Heart right ventricle (tissue), 16 donors: ENCODE results near the gene KCNAB2. TPM values are rescaled to one million over a fixed set of nuclear protein-coding genes. Genes with fewer than 3 reads are reported as not detected.

ENCODE experiments used
- ATAC-seq, 8 donors: fragments of 200-7000 bp; cut with Tn5 transposase; one replicate each; pipeline ENCODE4 v1.9.1; 2020; ENCODE audit warnings: mild to moderate bottlenecking in 8 of 8, moderate library complexity in 8 of 8, moderate number of reproducible peaks in 1 of 8
- DNase-seq, 2 donors: peaks; one replicate each; pipeline ENCODE4 v3.0.0-alpha.2; 2020
- H3K27ac ChIP-seq, 10 donors: fragments of 200-600 bp; sonication (generic) in 2 of 10; one replicate each; pipeline versions ENCODE4 v1.5.0 to v1.8.0; 2020 to 2022; ENCODE audit warnings: mild to moderate bottlenecking in 3 of 10
- H3K27me3 ChIP-seq, 7 donors: fragments of 200-600 bp; one replicate each; pipeline ENCODE4 v1.8.0; 2021 to 2022; ENCODE audit warnings: mild to moderate bottlenecking in 2 of 7
- H3K36me3 ChIP-seq, 9 donors: fragments of 200-600 bp; sonication (generic) in 1 of 9; one replicate each; pipeline versions ENCODE4 v1.5.0 to v1.8.0; 2020 to 2022; ENCODE audit warnings: mild to moderate bottlenecking in 2 of 9
- H3K4me1 ChIP-seq, 9 donors: fragments of 200-600 bp; sonication (generic) in 1 of 9; one replicate each; pipeline versions ENCODE4 v1.5.0 to v1.8.0; 2020 to 2022; ENCODE audit warnings: mild to moderate bottlenecking in 4 of 9
- H3K4me3 ChIP-seq, 10 donors: fragments of 200-600 bp; sonication (generic) in 2 of 10; one replicate each; pipeline versions ENCODE4 v1.5.0 to v1.8.0; 2020 to 2022; ENCODE audit warnings: mild to moderate bottlenecking in 7 of 10, moderate library complexity in 2 of 10
- H3K9me3 ChIP-seq, 11 donors: fragments of 200-600 bp in 10 of 11; sonication (generic) in 2 of 11; one replicate each; pipeline versions ENCODE4 v1.5.0 to v1.8.0; 2013 to 2022; ENCODE audit warnings: mild to moderate bottlenecking in 2 of 11, control low read depth in 1 of 11, moderate library complexity in 1 of 11
- WGBS, 2 donors: extraction: QIAGEN DNeasy Blood & Tissue Kit; methylation state at CpG; one replicate each; pipeline ENCODE4 v1.1.7; 2013; ENCODE audit warnings: inconsistent platforms in 1 of 2; 5-methylcytosine and 5-hydroxymethylcytosine counted together
- intact Hi-C, 10 donors: fragments of 100-400 bp; cut with DNase I; formaldehyde crosslinking; loops; one replicate each; pipeline versions ENCODE4 v1.11.1 to v1.14.2; 2022
- polyA plus RNA-seq, 2 donors: library from polyadenylated mRNA; stranded (reverse); fragments of 200-250 nt; gene quantifications; one replicate each; pipeline ENCODE4 v1.2.3, GENCODE V29; 2013
- total RNA-seq, 10 donors: library from RNA; stranded (reverse); fragmentation: NEBNext Ultra II Directional in 3 of 10; extraction: Animal tissue kit (Norgen Biotek cat#: 25700) in 3 of 10; gene quantifications; one replicate each; pipeline versions ENCODE4 v1.2.1 to v1.2.4, GENCODE V29; 2021 to 2023
- TF ChIP-seq, protein P1 (sequence below), 9 donors: fragments of 200-600 bp; sonication (generic) in 2 of 9; IDR thresholded peaks; one replicate each; pipeline versions ENCODE4 v1.5.0 to v1.8.0; 2021 to 2022; ENCODE audit warnings: antibody characterized with exemption in 9 of 9, mild to moderate bottlenecking in 5 of 9, moderate library complexity in 1 of 9
- donor health status: Arrhythmogenic right ventricular cardiomyopathy.
- donor health status: ischemic (EF 13 %, LVEDD 7.1; RV severe dilation, severe dysfunction).
- donor health status: healthy with polysubstance abuse.
- donor health status: DM: no; HTN: yes; CAD: no.
- donor health status: DM: no; HTN: no; CAD: no.
- donor health status: ischemic (EF 25% LVEDD 6.9; RV normal size, moderate dysfunction).
- donor health status: ischemic (EF 25% LVEDD 5.7; RV mildly dilated, moderate dysfunction).
- donor health status: healthy.
- donor health status: DM: yes; HTN: yes; CAD: no.
- donor health status: Ischemic cardiomyopathy.
- donor health status: ischemic (EF 35%, LVEDD 5.7; RV mildly dilated, moderate dysfunction).
- donor health status: nonischemic (EF 11% LVEDD 7.7; RV severe dilation, severe dysfunction).
- donor health status: DM: yes; HTN: yes; CAD: no.
- donor health status: PGD.
- donor health status: ischemic (EF 29% LVEDD 5.4; RV normal size, mild dysfunction).
- donor health status: nonischemic (EF 23%, LVEDD 6.1; RV moderate dilation, normal function).

KCNAB2 gene
- total and polyA plus RNA-seq, 12 donors, result 4.7 to 41.5 (median 21.8) TPM

DNA sequence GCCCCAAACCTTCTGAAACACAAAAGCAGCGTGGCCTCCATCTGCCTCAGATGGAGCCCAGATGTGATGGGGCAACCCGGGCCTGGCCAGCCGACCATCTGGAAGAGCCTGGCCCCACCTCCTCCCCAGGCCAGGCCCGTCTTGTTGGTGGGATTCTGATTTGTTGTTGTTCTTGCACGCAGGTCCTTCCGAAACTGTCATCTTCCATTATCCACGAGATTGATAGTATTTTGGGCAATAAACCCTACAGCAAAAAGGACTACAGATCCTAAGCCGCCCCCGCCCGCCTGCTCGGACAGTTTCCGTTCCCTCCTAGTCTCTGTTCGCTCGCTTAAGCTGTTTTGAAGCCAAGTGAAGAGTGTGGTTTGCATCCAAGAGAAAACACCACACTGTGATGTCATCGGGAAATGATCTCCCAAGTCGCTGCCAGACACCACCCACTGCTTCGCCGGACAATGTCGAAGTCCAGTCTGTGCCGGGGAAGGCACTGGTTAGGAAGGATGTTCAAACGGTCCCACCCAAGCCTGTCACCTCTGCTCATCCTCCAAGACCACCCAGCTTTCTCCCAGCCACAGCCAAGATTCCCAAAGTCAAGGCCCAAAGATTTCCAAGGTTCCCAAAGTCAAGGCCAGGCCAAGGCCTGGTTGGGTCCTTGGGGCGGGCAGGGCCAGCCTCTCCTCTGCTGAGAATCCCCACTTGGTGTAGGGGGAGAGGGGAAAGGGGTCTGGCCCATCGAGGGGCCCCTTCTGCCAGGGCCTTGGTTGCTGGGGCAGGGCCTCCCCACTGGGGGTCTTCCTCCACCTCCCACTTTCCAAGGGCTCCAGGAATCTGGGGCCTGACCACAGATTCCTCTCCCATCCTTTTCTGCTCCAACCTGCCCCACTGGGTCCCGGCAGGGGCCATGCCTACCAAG lies 52.9 kb downstream of the KCNAB2 start:
- no peaks in the 10 kb centered on the region for H3K9me3 ChIP-seq
- no peak overlapping the region for H3K4me3 ChIP-seq
- WGBS, 2 donors, result 69 to 71% methylated on average over 24 of the region's 24 CpGs
- DNase-seq (peak in 1 of 2 donors; percentile 49), ATAC-seq (peak in 7 of 8 donors; percentile 38 to 81 (median 61))
- intact Hi-C loops, result loop anchor here in 1 of 10 donors (5.0 kb wide), 1 partner anchor 46 kb away; no protein-coding TSS in a partner anchor
- H3K27ac ChIP-seq, result peak overlapping the region in 5 of 10 donors; percentile 13 to 61 (median 37)
- peaks cover 0 to 20% (median 0%) of the 10 kb centered on the region in 9 donors for H3K4me1 ChIP-seq
- TF ChIP-seq, protein P1, sequence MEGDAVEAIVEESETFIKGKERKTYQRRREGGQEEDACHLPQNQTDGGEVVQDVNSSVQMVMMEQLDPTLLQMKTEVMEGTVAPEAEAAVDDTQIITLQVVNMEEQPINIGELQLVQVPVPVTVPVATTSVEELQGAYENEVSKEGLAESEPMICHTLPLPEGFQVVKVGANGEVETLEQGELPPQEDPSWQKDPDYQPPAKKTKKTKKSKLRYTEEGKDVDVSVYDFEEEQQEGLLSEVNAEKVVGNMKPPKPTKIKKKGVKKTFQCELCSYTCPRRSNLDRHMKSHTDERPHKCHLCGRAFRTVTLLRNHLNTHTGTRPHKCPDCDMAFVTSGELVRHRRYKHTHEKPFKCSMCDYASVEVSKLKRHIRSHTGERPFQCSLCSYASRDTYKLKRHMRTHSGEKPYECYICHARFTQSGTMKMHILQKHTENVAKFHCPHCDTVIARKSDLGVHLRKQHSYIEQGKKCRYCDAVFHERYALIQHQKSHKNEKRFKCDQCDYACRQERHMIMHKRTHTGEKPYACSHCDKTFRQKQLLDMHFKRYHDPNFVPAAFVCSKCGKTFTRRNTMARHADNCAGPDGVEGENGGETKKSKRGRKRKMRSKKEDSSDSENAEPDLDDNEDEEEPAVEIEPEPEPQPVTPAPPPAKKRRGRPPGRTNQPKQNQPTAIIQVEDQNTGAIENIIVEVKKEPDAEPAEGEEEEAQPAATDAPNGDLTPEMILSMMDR (IDR thresholded peaks at IDR 0.05), result no peak
- peaks cover 0 to 29% (median 18%) of the 10 kb centered on the region in 7 donors for H3K27me3 ChIP-seq
- H3K36me3 ChIP-seq, result peaks cover 0 to 54% (median 0%) of the 10 kb centered on the region in 9 donors

DNA sequence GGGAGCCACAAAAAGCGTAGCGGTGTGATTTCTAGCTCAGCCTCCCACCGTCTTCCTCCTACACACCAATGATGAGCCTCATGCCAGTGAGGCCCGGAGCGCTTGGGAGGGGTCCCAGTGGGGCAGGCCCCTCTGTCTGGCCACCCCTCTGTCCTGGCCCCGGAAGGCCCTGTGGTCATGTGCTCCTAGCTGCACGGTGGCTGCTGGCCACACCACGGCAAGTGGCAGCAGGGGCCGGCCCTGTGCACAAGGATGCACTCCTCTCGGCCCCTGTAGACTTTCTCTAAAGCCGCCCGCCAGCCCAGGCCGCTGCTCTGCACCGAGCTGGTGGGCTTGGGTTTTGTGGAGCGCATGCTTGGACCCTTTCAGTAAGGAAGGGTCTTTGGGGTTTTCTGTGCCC lies 53.6 kb downstream of the KCNAB2 start:
- Histone ChIP-seq H3K4me3 (no peak overlapping the region), H3K36me3 (peaks cover 0 to 47% (median 0%) of the 10 kb centered on the region in 9 donors), H3K9me3 (no peaks in the 10 kb centered on the region), H3K27ac (no peak overlapping the region), H3K27me3 (peaks cover 0 to 36% (median 24%) of the 10 kb centered on the region in 7 donors), H3K4me1 (peaks cover 0 to 20% (median 0%) of the 10 kb centered on the region in 9 donors)
- intact Hi-C loops, result loop anchor here in 1 of 10 donors (5.0 kb wide), 1 partner anchor 47 kb away; no protein-coding TSS in a partner anchor
- DNase-seq (no peak), ATAC-seq (no peak)
- 91% methylated on average over 15 of the region's 15 CpGs for WGBS, 2 donors
- TF ChIP-seq, protein P1 (IDR thresholded peaks at IDR 0.05), result no peak

DNA sequence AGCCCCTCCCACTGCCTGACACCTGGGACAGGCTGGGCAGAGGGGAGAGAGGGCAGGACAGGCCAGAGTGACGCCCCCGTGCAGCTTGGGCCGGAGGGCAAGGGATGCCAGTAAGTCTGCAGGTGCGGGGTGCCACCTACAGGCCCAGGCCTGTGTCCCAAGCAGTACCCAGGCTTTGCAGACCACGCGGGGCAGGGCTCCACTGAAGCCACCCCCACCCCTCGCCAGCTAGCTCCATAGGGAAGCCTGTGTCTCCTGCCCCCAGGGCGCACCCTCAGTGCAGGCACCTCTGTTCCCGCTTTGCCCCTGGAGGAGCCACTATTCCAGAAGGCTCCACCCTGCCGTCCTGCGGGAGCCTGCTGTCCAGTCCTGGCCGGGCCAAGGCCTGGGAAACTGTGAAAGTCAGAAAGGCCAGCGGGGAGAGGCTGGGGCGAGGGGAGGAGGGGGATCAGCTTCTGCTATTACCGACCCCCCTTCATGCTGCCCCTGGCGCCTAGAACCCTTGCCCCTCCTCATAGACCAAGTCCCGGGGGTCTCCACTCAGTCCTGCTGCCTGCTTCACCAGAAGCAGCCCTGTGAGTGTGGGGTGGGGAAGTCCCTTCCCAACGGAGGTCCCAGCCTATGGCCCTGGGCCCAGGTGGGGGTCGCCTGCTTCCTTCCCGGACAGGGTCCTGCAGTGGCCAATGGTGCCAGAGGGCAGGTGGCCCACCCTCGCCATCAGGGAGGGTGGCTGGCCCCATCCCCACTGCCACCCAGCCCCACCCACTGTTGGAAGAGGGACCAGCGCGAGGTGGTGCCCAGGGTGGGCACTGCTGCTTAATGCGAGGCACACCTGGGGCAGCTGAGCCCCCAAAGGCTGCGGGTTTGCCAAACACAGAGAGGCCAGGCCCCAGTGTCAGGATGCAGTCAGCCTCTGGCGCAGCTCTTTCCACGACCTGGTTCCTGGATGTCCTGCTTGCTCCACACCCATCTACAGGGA lies 54.4 kb downstream of the KCNAB2 start:
- DNase-seq, result peak in 1 of 2 donors; percentile 5
- TF ChIP-seq, protein P1 (IDR thresholded peaks at IDR 0.05), result peak in 4 of 9 donors; percentile 9 to 24 (median 16)
- Histone ChIP-seq H3K27ac (no peak overlapping the region), H3K36me3 (peaks cover 0 to 39% (median 0%) of the 10 kb centered on the region in 9 donors), H3K27me3 (peaks cover 0 to 44% (median 26%) of the 10 kb centered on the region in 7 donors), H3K9me3 (no peaks in the 10 kb centered on the region), H3K4me3 (no peak overlapping the region), H3K4me1 (peaks cover 0 to 20% (median 0%) of the 10 kb centered on the region in 9 donors)
- WGBS, 2 donors, result 74 to 76% methylated on average over 27 of the region's 27 CpGs
- ATAC-seq, result peak in 2 of 8 donors; percentile 28 to 31
- intact Hi-C loops, result loop anchor here in 1 of 10 donors (5.0 to 10.0 kb wide), 2 partner anchors 48 to 55 kb away; no protein-coding TSS in a partner anchor
